Measurements from ENCODE around the gene CABP1.

GRCh38 chr12:120666571-120667390 lies 26.4 kb downstream of the CABP1 start:
- TF ChIP-seq CTCF (IDR thresholded peaks at IDR 0.05; ENCODE audit: low read length): no peak
- TF ChIP-seq EZH2 (IDR thresholded peaks at IDR 0.05; ENCODE audit: borderline replicate concordance, low read length): no peak

Data from OCI-LY1 (cell line).